GM23338 (cell line): Measurements from ENCODE around the gene MFSD6. TPM values are rescaled to one million over a fixed set of nuclear protein-coding genes. Genes with fewer than 3 reads are reported as not detected.

Experiments
- ATAC-seq: fragments of 200-7000 bp; cut with Tn5 transposase; 3 replicates; pipeline ENCODE4 v1.9.1; 2020
- DNase-seq: peaks from one replicate; pipeline ENCODE4 v3.0.0-alpha.2; 2015; ENCODE audit warnings: low spot score
- H2AFZ ChIP-seq: fragments of 200-600 bp; sonication (generic); 2 replicates; pipeline ENCODE4 v1.8.0; 2016; ENCODE audit warnings: antibody characterized with exemption, mild to moderate bottlenecking, moderate library complexity
- H3F3A ChIP-seq: fragments of 200-600 bp; sonication (generic); replicated peaks from 2 replicates; pipeline ENCODE4 v1.8.0; 2017; ENCODE audit warnings: antibody characterized with exemption, mixed run types, low read depth
- H3K27ac ChIP-seq: fragments of 200-600 bp; sonication (generic); 2 replicates; pipeline ENCODE4 v1.6.1; 2016; ENCODE audit warnings: low read depth
- H3K27me3 ChIP-seq: fragments of 200-600 bp; sonication (generic); 2 replicates; pipeline ENCODE4 v1.8.0; 2016; ENCODE audit warnings: mild to moderate bottlenecking, mixed run types, moderate library complexity; ENCODE audit not compliant: insufficient read depth
- H3K36me3 ChIP-seq: fragments of 200-600 bp; sonication (generic); 2 replicates; pipeline ENCODE4 v1.8.0; 2016; ENCODE audit warnings: mild to moderate bottlenecking; ENCODE audit not compliant: insufficient read depth
- H3K4me1 ChIP-seq: fragments of 200-600 bp; sonication (generic); 2 replicates; pipeline ENCODE4 v1.8.0; 2016; ENCODE audit warnings: mild to moderate bottlenecking, moderate library complexity; ENCODE audit not compliant: insufficient read depth
- H3K4me2 ChIP-seq: fragments of 200-600 bp; sonication (generic); 2 replicates; pipeline ENCODE4 v1.7.1; 2017; ENCODE audit warnings: mixed run types
- H3K4me3 ChIP-seq: fragments of 200-600 bp; sonication (generic); 2 replicates; pipeline ENCODE4 v1.6.1; 2016; ENCODE audit warnings: mixed run types
- H3K79me2 ChIP-seq: fragments of 200-600 bp; sonication (generic); replicated peaks from 2 replicates; pipeline ENCODE4 v1.8.0; 2017; ENCODE audit warnings: mild to moderate bottlenecking; ENCODE audit not compliant: insufficient read depth
- H3K9me2 ChIP-seq: fragments of 200-600 bp; sonication (generic); 2 replicates; pipeline ENCODE4 v1.8.0; 2017; ENCODE audit not compliant: insufficient read depth
- H4K20me1 ChIP-seq: fragments of 200-600 bp; sonication (generic); replicated peaks from 2 replicates; pipeline ENCODE4 v1.8.0; 2017; ENCODE audit warnings: mild to moderate bottlenecking; ENCODE audit not compliant: insufficient read depth
- H3K27ac Mint-ChIP-seq: 2 replicates; pipeline ENCODE4 v1.8.0; 2020; ENCODE audit warnings: inconsistent platforms, mild to moderate bottlenecking, moderate library complexity, mixed read lengths
- H3K27me3 Mint-ChIP-seq: 3 replicates; pipeline ENCODE4 v1.8.0; 2022; ENCODE audit warnings: low read depth, mild to moderate bottlenecking, moderate library complexity, mixed read lengths, inconsistent platforms; ENCODE audit not compliant: insufficient read depth, poor library complexity
- H3K36me3 Mint-ChIP-seq: 3 replicates; pipeline ENCODE4 v1.8.0; 2021; ENCODE audit warnings: low read depth, mild to moderate bottlenecking, inconsistent platforms, moderate library complexity, mixed read lengths
- H3K4me1 Mint-ChIP-seq: 3 replicates; pipeline ENCODE4 v1.8.0; 2020; ENCODE audit warnings: mild to moderate bottlenecking, inconsistent platforms, mixed read lengths
- H3K4me3 Mint-ChIP-seq: 3 replicates; pipeline ENCODE4 v1.8.0; 2021; ENCODE audit warnings: moderate library complexity, mild to moderate bottlenecking, inconsistent platforms, mixed read lengths
- H3K9me3 Mint-ChIP-seq: 3 replicates; pipeline ENCODE4 v1.8.0; 2020; ENCODE audit warnings: moderate library complexity, mild to moderate bottlenecking, inconsistent platforms, mixed read lengths
- CREB1 ChIP-seq: fragments of 250-450 bp; sonication (Bioruptor Pico); IDR thresholded peaks from 2 replicates; pipeline ENCODE4 v1.5.0; 2020; ENCODE audit warnings: low read depth, mild to moderate bottlenecking, moderate library complexity
- EZH2 ChIP-seq: fragments of 200-600 bp; sonication (generic); IDR thresholded peaks from one replicate; pipeline ENCODE4 v1.8.0; 2017; ENCODE audit warnings: antibody characterized with exemption, mild to moderate bottlenecking, low read depth; ENCODE audit not compliant: unreplicated experiment
- EZH2phosphoT487 ChIP-seq: fragments of 200-600 bp; sonication (generic); IDR thresholded peaks from one replicate; pipeline ENCODE4 v1.8.1; 2018; ENCODE audit warnings: antibody characterized with exemption; ENCODE audit not compliant: unreplicated experiment
- JUNB ChIP-seq: IDR thresholded peaks from one replicate; pipeline ENCODE4 v1.6.1; 2016; ENCODE audit warnings: antibody characterized with exemption; ENCODE audit not compliant: unreplicated experiment
- NANOG ChIP-seq: IDR thresholded peaks from 2 replicates; pipeline ENCODE4 v1.6.1; 2016; ENCODE audit warnings: antibody characterized with exemption, borderline replicate concordance
- POLR2AphosphoS5 ChIP-seq: IDR thresholded peaks from 2 replicates; pipeline ENCODE4 v1.6.1; 2016; ENCODE audit warnings: antibody characterized with exemption, low read depth
- STAT1 ChIP-seq: IDR thresholded peaks from one replicate; pipeline ENCODE4 v1.6.1; 2016; ENCODE audit warnings: antibody characterized with exemption; ENCODE audit not compliant: unreplicated experiment
- ZNF114 ChIP-seq: fragments of 250-450 bp; sonication (Bioruptor Pico); IDR thresholded peaks from 2 replicates; pipeline ENCODE4 v1.5.0; 2020; ENCODE audit warnings: mild to moderate bottlenecking, moderate library complexity
- ZNF331 ChIP-seq: fragments of 250-450 bp; sonication (Bioruptor Pico); IDR thresholded peaks from 2 replicates; pipeline ENCODE4 v1.5.0; 2020; ENCODE audit warnings: low read depth, mild to moderate bottlenecking, moderate library complexity
- polyA plus RNA-seq: library from polyadenylated mRNA; unstranded; fragments of >200 nt; fragmentation: Nextera tagmentation; extraction: Ambion mirVana; gene quantifications from 2 replicates; pipeline ENCODE4 v1.2.1, GENCODE V29; 2016
- total RNA-seq: library from RNA; depleted of rRNA; stranded (reverse); fragments of >200 nt; shearing (Covaris generic); gene quantifications from 2 replicates; pipeline ENCODE4 v1.2.3, GENCODE V29; 2014
- TF ChIP-seq, protein P1 (sequence below): IDR thresholded peaks from one replicate; pipeline ENCODE4 v1.6.1; 2018; ENCODE audit warnings: antibody characterized with exemption; ENCODE audit not compliant: unreplicated experiment
- TF ChIP-seq, protein P2 (sequence below): IDR thresholded peaks from 2 replicates; pipeline ENCODE4 v1.6.1; 2016; ENCODE audit warnings: antibody characterized with exemption
- TF ChIP-seq, protein P3 (sequence below), 2 experiments: fragments of 200-600 bp in 1 of 2; sonication (generic) in 1 of 2; conservative IDR thresholded peaks; 2 replicates each; pipeline versions ENCODE4 v1.5.1 to v1.6.1; 2016 to 2017; ENCODE audit warnings: antibody characterized with exemption in 2 of 2, low read depth in 2 of 2, mild to moderate bottlenecking in 2 of 2, moderate library complexity in 1 of 2
- TF ChIP-seq, protein P4 (sequence below): fragments of 250-450 bp; sonication (Bioruptor Pico); IDR thresholded peaks from 2 replicates; pipeline ENCODE4 v1.5.0; 2020; ENCODE audit warnings: mild to moderate bottlenecking, moderate library complexity

Gene MFSD6
- total and polyA plus RNA-seq, 2 experiments from 2014 or later = 2.3 to 9.6 TPM

DNA sequence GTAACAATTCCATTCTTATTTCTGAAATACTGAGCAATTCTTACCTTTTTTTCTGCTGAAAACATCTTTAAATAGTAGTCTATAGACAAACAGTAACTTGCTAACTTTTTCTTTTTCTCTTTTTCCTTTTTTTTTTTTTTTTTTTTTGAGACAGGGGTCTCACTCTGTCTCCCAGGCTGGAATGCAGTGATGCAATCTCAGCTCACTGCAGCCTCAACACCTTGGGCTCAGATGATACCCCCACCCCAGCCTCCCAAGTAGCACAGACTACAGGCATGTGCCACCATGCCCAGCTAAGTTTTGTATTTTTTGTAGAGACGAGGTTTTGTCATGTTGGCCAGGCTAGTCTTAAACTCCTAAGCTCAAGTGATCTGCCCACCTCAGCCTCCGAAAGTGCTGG is 42.2 kb downstream of the MFSD6 start:
- Mint-ChIP-seq H3K9me3 (no peaks in the 10 kb centered on the region), H3K36me3 (no peaks in the 10 kb centered on the region), H3K4me3 (no peak overlapping the region), H3K4me1 (no peaks in the 10 kb centered on the region), H3K27me3 (no peaks in the 10 kb centered on the region), H3K27ac (no peak overlapping the region)
- ATAC-seq = no peak
- Histone ChIP-seq H3K36me3 (no peaks in the 10 kb centered on the region), H3K9me2 (0 out of 2 replicates have a peak, but pooled peaks cover 3% of the 10 kb centered on the region), H3K4me1 (no peaks in the 10 kb centered on the region), H3K79me2 (no peaks in the 10 kb centered on the region), H2AFZ (no peak overlapping the region), H3K27ac (no peak overlapping the region), H3K4me2 (no peak overlapping the region), H3K4me3 (no peak overlapping the region), H3F3A (no peaks in the 10 kb centered on the region), H4K20me1 (no peaks in the 10 kb centered on the region), H3K27me3 (no peaks in the 10 kb centered on the region)
- no peak for DNase-seq
- TF ChIP-seq STAT1 = no peak
- no peak for TF ChIP-seq CREB1 (CRISPR knock-in tag)
- no peak for TF ChIP-seq EZH2phosphoT487
- no peak for TF ChIP-seq POLR2AphosphoS5
- TF ChIP-seq JUNB = no peak
- no peak for TF ChIP-seq NANOG
- TF ChIP-seq, protein P1, sequence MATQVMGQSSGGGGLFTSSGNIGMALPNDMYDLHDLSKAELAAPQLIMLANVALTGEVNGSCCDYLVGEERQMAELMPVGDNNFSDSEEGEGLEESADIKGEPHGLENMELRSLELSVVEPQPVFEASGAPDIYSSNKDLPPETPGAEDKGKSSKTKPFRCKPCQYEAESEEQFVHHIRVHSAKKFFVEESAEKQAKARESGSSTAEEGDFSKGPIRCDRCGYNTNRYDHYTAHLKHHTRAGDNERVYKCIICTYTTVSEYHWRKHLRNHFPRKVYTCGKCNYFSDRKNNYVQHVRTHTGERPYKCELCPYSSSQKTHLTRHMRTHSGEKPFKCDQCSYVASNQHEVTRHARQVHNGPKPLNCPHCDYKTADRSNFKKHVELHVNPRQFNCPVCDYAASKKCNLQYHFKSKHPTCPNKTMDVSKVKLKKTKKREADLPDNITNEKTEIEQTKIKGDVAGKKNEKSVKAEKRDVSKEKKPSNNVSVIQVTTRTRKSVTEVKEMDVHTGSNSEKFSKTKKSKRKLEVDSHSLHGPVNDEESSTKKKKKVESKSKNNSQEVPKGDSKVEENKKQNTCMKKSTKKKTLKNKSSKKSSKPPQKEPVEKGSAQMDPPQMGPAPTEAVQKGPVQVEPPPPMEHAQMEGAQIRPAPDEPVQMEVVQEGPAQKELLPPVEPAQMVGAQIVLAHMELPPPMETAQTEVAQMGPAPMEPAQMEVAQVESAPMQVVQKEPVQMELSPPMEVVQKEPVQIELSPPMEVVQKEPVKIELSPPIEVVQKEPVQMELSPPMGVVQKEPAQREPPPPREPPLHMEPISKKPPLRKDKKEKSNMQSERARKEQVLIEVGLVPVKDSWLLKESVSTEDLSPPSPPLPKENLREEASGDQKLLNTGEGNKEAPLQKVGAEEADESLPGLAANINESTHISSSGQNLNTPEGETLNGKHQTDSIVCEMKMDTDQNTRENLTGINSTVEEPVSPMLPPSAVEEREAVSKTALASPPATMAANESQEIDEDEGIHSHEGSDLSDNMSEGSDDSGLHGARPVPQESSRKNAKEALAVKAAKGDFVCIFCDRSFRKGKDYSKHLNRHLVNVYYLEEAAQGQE = no peak
- TF ChIP-seq, protein P2, sequence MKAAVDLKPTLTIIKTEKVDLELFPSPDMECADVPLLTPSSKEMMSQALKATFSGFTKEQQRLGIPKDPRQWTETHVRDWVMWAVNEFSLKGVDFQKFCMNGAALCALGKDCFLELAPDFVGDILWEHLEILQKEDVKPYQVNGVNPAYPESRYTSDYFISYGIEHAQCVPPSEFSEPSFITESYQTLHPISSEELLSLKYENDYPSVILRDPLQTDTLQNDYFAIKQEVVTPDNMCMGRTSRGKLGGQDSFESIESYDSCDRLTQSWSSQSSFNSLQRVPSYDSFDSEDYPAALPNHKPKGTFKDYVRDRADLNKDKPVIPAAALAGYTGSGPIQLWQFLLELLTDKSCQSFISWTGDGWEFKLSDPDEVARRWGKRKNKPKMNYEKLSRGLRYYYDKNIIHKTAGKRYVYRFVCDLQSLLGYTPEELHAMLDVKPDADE = no peak
- TF ChIP-seq, protein P3, sequence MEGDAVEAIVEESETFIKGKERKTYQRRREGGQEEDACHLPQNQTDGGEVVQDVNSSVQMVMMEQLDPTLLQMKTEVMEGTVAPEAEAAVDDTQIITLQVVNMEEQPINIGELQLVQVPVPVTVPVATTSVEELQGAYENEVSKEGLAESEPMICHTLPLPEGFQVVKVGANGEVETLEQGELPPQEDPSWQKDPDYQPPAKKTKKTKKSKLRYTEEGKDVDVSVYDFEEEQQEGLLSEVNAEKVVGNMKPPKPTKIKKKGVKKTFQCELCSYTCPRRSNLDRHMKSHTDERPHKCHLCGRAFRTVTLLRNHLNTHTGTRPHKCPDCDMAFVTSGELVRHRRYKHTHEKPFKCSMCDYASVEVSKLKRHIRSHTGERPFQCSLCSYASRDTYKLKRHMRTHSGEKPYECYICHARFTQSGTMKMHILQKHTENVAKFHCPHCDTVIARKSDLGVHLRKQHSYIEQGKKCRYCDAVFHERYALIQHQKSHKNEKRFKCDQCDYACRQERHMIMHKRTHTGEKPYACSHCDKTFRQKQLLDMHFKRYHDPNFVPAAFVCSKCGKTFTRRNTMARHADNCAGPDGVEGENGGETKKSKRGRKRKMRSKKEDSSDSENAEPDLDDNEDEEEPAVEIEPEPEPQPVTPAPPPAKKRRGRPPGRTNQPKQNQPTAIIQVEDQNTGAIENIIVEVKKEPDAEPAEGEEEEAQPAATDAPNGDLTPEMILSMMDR (conservative IDR thresholded peaks at IDR 0.05; ENCODE audit: low read depth in 2 of 2) = no peak
- TF ChIP-seq, protein P4, sequence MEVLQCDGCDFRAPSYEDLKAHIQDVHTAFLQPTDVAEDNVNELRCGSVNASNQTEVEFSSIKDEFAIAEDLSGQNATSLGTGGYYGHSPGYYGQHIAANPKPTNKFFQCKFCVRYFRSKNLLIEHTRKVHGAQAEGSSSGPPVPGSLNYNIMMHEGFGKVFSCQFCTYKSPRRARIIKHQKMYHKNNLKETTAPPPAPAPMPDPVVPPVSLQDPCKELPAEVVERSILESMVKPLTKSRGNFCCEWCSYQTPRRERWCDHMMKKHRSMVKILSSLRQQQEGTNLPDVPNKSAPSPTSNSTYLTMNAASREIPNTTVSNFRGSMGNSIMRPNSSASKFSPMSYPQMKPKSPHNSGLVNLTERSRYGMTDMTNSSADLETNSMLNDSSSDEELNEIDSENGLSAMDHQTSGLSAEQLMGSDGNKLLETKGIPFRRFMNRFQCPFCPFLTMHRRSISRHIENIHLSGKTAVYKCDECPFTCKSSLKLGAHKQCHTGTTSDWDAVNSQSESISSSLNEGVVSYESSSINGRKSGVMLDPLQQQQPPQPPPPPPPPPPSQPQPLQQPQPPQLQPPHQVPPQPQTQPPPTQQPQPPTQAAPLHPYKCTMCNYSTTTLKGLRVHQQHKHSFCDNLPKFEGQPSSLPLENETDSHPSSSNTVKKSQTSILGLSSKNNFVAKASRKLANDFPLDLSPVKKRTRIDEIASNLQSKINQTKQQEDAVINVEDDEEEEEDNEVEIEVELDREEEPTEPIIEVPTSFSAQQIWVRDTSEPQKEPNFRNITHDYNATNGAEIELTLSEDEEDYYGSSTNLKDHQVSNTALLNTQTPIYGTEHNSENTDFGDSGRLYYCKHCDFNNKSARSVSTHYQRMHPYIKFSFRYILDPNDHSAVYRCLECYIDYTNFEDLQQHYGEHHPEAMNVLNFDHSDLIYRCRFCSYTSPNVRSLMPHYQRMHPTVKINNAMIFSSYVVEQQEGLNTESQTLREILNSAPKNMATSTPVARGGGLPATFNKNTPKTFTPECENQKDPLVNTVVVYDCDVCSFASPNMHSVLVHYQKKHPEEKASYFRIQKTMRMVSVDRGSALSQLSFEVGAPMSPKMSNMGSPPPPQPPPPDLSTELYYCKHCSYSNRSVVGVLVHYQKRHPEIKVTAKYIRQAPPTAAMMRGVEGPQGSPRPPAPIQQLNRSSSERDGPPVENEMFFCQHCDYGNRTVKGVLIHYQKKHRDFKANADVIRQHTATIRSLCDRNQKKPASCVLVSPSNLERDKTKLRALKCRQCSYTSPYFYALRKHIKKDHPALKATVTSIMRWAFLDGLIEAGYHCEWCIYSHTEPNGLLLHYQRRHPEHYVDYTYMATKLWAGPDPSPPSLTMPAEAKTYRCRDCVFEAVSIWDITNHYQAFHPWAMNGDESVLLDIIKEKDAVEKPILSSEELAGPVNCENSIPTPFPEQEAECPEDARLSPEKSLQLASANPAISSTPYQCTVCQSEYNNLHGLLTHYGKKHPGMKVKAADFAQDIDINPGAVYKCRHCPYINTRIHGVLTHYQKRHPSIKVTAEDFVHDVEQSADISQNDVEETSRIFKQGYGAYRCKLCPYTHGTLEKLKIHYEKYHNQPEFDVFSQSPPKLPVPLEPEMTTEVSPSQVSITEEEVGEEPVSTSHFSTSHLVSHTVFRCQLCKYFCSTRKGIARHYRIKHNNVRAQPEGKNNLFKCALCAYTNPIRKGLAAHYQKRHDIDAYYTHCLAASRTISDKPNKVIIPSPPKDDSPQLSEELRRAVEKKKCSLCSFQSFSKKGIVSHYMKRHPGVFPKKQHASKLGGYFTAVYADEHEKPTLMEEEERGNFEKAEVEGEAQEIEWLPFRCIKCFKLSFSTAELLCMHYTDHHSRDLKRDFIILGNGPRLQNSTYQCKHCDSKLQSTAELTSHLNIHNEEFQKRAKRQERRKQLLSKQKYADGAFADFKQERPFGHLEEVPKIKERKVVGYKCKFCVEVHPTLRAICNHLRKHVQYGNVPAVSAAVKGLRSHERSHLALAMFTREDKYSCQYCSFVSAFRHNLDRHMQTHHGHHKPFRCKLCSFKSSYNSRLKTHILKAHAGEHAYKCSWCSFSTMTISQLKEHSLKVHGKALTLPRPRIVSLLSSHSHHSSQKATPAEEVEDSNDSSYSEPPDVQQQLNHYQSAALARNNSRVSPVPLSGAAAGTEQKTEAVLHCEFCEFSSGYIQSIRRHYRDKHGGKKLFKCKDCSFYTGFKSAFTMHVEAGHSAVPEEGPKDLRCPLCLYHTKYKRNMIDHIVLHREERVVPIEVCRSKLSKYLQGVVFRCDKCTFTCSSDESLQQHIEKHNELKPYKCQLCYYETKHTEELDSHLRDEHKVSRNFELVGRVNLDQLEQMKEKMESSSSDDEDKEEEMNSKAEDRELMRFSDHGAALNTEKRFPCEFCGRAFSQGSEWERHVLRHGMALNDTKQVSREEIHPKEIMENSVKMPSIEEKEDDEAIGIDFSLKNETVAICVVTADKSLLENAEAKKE (CRISPR knock-in tag) = no peak
- TF ChIP-seq ZNF114 = no peak
- TF ChIP-seq EZH2 = no peak
- TF ChIP-seq ZNF331 (CRISPR knock-in tag) = no peak
